GM23338 (cell line): ENCODE data around the gene CAPN10. TPM values are rescaled to one million over a fixed set of nuclear protein-coding genes. Genes with fewer than 3 reads are reported as not detected.

ENCODE experiments used
- ATAC-seq: fragments of 200-7000 bp; cut with Tn5 transposase; 3 replicates; pipeline ENCODE4 v1.9.1; 2020
- DNase-seq: peaks from one replicate; pipeline ENCODE4 v3.0.0-alpha.2; 2015; ENCODE audit warnings: low spot score
- H2AFZ ChIP-seq: fragments of 200-600 bp; sonication (generic); 2 replicates; pipeline ENCODE4 v1.8.0; 2016; ENCODE audit warnings: antibody characterized with exemption, mild to moderate bottlenecking, moderate library complexity
- H3F3A ChIP-seq: fragments of 200-600 bp; sonication (generic); replicated peaks from 2 replicates; pipeline ENCODE4 v1.8.0; 2017; ENCODE audit warnings: antibody characterized with exemption, mixed run types, low read depth
- H3K27ac ChIP-seq: fragments of 200-600 bp; sonication (generic); 2 replicates; pipeline ENCODE4 v1.6.1; 2016; ENCODE audit warnings: low read depth
- H3K27me3 ChIP-seq: fragments of 200-600 bp; sonication (generic); 2 replicates; pipeline ENCODE4 v1.8.0; 2016; ENCODE audit warnings: mild to moderate bottlenecking, mixed run types, moderate library complexity; ENCODE audit not compliant: insufficient read depth
- H3K36me3 ChIP-seq: fragments of 200-600 bp; sonication (generic); 2 replicates; pipeline ENCODE4 v1.8.0; 2016; ENCODE audit warnings: mild to moderate bottlenecking; ENCODE audit not compliant: insufficient read depth
- H3K4me1 ChIP-seq: fragments of 200-600 bp; sonication (generic); 2 replicates; pipeline ENCODE4 v1.8.0; 2016; ENCODE audit warnings: mild to moderate bottlenecking, moderate library complexity; ENCODE audit not compliant: insufficient read depth
- H3K4me2 ChIP-seq: fragments of 200-600 bp; sonication (generic); 2 replicates; pipeline ENCODE4 v1.7.1; 2017; ENCODE audit warnings: mixed run types
- H3K4me3 ChIP-seq: fragments of 200-600 bp; sonication (generic); 2 replicates; pipeline ENCODE4 v1.6.1; 2016; ENCODE audit warnings: mixed run types
- H3K79me2 ChIP-seq: fragments of 200-600 bp; sonication (generic); replicated peaks from 2 replicates; pipeline ENCODE4 v1.8.0; 2017; ENCODE audit warnings: mild to moderate bottlenecking; ENCODE audit not compliant: insufficient read depth
- H3K9me2 ChIP-seq: fragments of 200-600 bp; sonication (generic); 2 replicates; pipeline ENCODE4 v1.8.0; 2017; ENCODE audit not compliant: insufficient read depth
- H4K20me1 ChIP-seq: fragments of 200-600 bp; sonication (generic); replicated peaks from 2 replicates; pipeline ENCODE4 v1.8.0; 2017; ENCODE audit warnings: mild to moderate bottlenecking; ENCODE audit not compliant: insufficient read depth
- H3K27ac Mint-ChIP-seq: 2 replicates; pipeline ENCODE4 v1.8.0; 2020; ENCODE audit warnings: inconsistent platforms, mild to moderate bottlenecking, moderate library complexity, mixed read lengths
- H3K27me3 Mint-ChIP-seq: 3 replicates; pipeline ENCODE4 v1.8.0; 2022; ENCODE audit warnings: low read depth, mild to moderate bottlenecking, moderate library complexity, mixed read lengths, inconsistent platforms; ENCODE audit not compliant: insufficient read depth, poor library complexity
- H3K36me3 Mint-ChIP-seq: 3 replicates; pipeline ENCODE4 v1.8.0; 2021; ENCODE audit warnings: low read depth, mild to moderate bottlenecking, inconsistent platforms, moderate library complexity, mixed read lengths
- H3K4me1 Mint-ChIP-seq: 3 replicates; pipeline ENCODE4 v1.8.0; 2020; ENCODE audit warnings: mild to moderate bottlenecking, inconsistent platforms, mixed read lengths
- H3K4me3 Mint-ChIP-seq: 3 replicates; pipeline ENCODE4 v1.8.0; 2021; ENCODE audit warnings: moderate library complexity, mild to moderate bottlenecking, inconsistent platforms, mixed read lengths
- H3K9me3 Mint-ChIP-seq: 3 replicates; pipeline ENCODE4 v1.8.0; 2020; ENCODE audit warnings: moderate library complexity, mild to moderate bottlenecking, inconsistent platforms, mixed read lengths
- CREB1 ChIP-seq: fragments of 250-450 bp; sonication (Bioruptor Pico); IDR thresholded peaks from 2 replicates; pipeline ENCODE4 v1.5.0; 2020; ENCODE audit warnings: low read depth, mild to moderate bottlenecking, moderate library complexity
- EZH2 ChIP-seq: fragments of 200-600 bp; sonication (generic); IDR thresholded peaks from one replicate; pipeline ENCODE4 v1.8.0; 2017; ENCODE audit warnings: antibody characterized with exemption, mild to moderate bottlenecking, low read depth; ENCODE audit not compliant: unreplicated experiment
- EZH2phosphoT487 ChIP-seq: fragments of 200-600 bp; sonication (generic); IDR thresholded peaks from one replicate; pipeline ENCODE4 v1.8.1; 2018; ENCODE audit warnings: antibody characterized with exemption; ENCODE audit not compliant: unreplicated experiment
- JUNB ChIP-seq: IDR thresholded peaks from one replicate; pipeline ENCODE4 v1.6.1; 2016; ENCODE audit warnings: antibody characterized with exemption; ENCODE audit not compliant: unreplicated experiment
- NANOG ChIP-seq: IDR thresholded peaks from 2 replicates; pipeline ENCODE4 v1.6.1; 2016; ENCODE audit warnings: antibody characterized with exemption, borderline replicate concordance
- POLR2AphosphoS5 ChIP-seq: IDR thresholded peaks from 2 replicates; pipeline ENCODE4 v1.6.1; 2016; ENCODE audit warnings: antibody characterized with exemption, low read depth
- STAT1 ChIP-seq: IDR thresholded peaks from one replicate; pipeline ENCODE4 v1.6.1; 2016; ENCODE audit warnings: antibody characterized with exemption; ENCODE audit not compliant: unreplicated experiment
- ZNF114 ChIP-seq: fragments of 250-450 bp; sonication (Bioruptor Pico); IDR thresholded peaks from 2 replicates; pipeline ENCODE4 v1.5.0; 2020; ENCODE audit warnings: mild to moderate bottlenecking, moderate library complexity
- ZNF331 ChIP-seq: fragments of 250-450 bp; sonication (Bioruptor Pico); IDR thresholded peaks from 2 replicates; pipeline ENCODE4 v1.5.0; 2020; ENCODE audit warnings: low read depth, mild to moderate bottlenecking, moderate library complexity
- polyA plus RNA-seq: library from polyadenylated mRNA; unstranded; fragments of >200 nt; fragmentation: Nextera tagmentation; extraction: Ambion mirVana; gene quantifications from 2 replicates; pipeline ENCODE4 v1.2.1, GENCODE V29; 2016
- total RNA-seq: library from RNA; depleted of rRNA; stranded (reverse); fragments of >200 nt; shearing (Covaris generic); gene quantifications from 2 replicates; pipeline ENCODE4 v1.2.3, GENCODE V29; 2014
- TF ChIP-seq, protein P1 (sequence below): IDR thresholded peaks from one replicate; pipeline ENCODE4 v1.6.1; 2018; ENCODE audit warnings: antibody characterized with exemption; ENCODE audit not compliant: unreplicated experiment
- TF ChIP-seq, protein P2 (sequence below): fragments of 250-450 bp; sonication (Bioruptor Pico); IDR thresholded peaks from 2 replicates; pipeline ENCODE4 v1.5.0; 2020; ENCODE audit warnings: mild to moderate bottlenecking, moderate library complexity
- TF ChIP-seq, protein P3 (sequence below): IDR thresholded peaks from 2 replicates; pipeline ENCODE4 v1.6.1; 2016; ENCODE audit warnings: antibody characterized with exemption
- TF ChIP-seq, protein P4 (sequence below), 2 experiments: fragments of 200-600 bp in 1 of 2; sonication (generic) in 1 of 2; conservative IDR thresholded peaks; 2 replicates each; pipeline versions ENCODE4 v1.5.1 to v1.6.1; 2016 to 2017; ENCODE audit warnings: antibody characterized with exemption in 2 of 2, low read depth in 2 of 2, mild to moderate bottlenecking in 2 of 2, moderate library complexity in 1 of 2

Gene CAPN10
- total and polyA plus RNA-seq, 2 experiments from 2014 or later: 30.2 to 59.8 TPM

DNA sequence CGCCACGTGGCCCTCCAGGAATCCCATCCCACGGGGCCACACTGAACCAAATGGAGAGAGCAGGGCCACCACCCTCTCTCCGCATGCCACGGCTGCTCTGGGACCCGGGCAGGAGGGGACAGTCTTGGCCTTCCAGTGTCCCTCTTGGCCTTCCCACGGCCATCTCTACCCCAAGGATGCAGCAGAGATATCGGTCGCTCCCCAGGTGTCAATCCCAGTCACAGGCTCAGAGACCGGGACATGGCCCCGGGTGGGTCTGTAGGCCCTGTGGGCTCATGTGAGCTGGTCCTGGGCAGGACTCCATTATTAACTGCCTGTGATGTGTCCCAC is 15.3 kb downstream of the CAPN10 start:
- H3K4me2 ChIP-seq: no peak overlapping the region
- H3K27ac ChIP-seq: no peak overlapping the region
- Mint-ChIP-seq H3K27ac (no peak overlapping the region), H3K4me3 (no peak overlapping the region), H3K36me3 (peaks cover 2% of the 10 kb centered on the region; the same call in 1 of the 3 replicates), H3K4me1 (no peaks in the 10 kb centered on the region), H3K27me3 (peaks cover 2% of the 10 kb centered on the region), H3K9me3 (no peaks in the 10 kb centered on the region)
- no peaks in the 10 kb centered on the region for H3K36me3 ChIP-seq
- H3F3A ChIP-seq: no peaks in the 10 kb centered on the region
- no peaks in the 10 kb centered on the region for H3K4me1 ChIP-seq
- no peaks in the 10 kb centered on the region for H3K79me2 ChIP-seq
- H4K20me1 ChIP-seq: no peaks in the 10 kb centered on the region; the same call in none of the 2 replicates
- no peaks in the 10 kb centered on the region for H3K27me3 ChIP-seq
- TF ChIP-seq STAT1 (no peak), CREB1 (CRISPR knock-in tag) (no peak), ZNF114 (CRISPR knock-in tag) (no peak), EZH2 (no peak), JUNB (no peak), EZH2phosphoT487 (no peak), NANOG (no peak), POLR2AphosphoS5 (no peak), ZNF331 (CRISPR knock-in tag) (no peak)
- TF ChIP-seq, protein P1, sequence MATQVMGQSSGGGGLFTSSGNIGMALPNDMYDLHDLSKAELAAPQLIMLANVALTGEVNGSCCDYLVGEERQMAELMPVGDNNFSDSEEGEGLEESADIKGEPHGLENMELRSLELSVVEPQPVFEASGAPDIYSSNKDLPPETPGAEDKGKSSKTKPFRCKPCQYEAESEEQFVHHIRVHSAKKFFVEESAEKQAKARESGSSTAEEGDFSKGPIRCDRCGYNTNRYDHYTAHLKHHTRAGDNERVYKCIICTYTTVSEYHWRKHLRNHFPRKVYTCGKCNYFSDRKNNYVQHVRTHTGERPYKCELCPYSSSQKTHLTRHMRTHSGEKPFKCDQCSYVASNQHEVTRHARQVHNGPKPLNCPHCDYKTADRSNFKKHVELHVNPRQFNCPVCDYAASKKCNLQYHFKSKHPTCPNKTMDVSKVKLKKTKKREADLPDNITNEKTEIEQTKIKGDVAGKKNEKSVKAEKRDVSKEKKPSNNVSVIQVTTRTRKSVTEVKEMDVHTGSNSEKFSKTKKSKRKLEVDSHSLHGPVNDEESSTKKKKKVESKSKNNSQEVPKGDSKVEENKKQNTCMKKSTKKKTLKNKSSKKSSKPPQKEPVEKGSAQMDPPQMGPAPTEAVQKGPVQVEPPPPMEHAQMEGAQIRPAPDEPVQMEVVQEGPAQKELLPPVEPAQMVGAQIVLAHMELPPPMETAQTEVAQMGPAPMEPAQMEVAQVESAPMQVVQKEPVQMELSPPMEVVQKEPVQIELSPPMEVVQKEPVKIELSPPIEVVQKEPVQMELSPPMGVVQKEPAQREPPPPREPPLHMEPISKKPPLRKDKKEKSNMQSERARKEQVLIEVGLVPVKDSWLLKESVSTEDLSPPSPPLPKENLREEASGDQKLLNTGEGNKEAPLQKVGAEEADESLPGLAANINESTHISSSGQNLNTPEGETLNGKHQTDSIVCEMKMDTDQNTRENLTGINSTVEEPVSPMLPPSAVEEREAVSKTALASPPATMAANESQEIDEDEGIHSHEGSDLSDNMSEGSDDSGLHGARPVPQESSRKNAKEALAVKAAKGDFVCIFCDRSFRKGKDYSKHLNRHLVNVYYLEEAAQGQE: no peak
- TF ChIP-seq, protein P2, sequence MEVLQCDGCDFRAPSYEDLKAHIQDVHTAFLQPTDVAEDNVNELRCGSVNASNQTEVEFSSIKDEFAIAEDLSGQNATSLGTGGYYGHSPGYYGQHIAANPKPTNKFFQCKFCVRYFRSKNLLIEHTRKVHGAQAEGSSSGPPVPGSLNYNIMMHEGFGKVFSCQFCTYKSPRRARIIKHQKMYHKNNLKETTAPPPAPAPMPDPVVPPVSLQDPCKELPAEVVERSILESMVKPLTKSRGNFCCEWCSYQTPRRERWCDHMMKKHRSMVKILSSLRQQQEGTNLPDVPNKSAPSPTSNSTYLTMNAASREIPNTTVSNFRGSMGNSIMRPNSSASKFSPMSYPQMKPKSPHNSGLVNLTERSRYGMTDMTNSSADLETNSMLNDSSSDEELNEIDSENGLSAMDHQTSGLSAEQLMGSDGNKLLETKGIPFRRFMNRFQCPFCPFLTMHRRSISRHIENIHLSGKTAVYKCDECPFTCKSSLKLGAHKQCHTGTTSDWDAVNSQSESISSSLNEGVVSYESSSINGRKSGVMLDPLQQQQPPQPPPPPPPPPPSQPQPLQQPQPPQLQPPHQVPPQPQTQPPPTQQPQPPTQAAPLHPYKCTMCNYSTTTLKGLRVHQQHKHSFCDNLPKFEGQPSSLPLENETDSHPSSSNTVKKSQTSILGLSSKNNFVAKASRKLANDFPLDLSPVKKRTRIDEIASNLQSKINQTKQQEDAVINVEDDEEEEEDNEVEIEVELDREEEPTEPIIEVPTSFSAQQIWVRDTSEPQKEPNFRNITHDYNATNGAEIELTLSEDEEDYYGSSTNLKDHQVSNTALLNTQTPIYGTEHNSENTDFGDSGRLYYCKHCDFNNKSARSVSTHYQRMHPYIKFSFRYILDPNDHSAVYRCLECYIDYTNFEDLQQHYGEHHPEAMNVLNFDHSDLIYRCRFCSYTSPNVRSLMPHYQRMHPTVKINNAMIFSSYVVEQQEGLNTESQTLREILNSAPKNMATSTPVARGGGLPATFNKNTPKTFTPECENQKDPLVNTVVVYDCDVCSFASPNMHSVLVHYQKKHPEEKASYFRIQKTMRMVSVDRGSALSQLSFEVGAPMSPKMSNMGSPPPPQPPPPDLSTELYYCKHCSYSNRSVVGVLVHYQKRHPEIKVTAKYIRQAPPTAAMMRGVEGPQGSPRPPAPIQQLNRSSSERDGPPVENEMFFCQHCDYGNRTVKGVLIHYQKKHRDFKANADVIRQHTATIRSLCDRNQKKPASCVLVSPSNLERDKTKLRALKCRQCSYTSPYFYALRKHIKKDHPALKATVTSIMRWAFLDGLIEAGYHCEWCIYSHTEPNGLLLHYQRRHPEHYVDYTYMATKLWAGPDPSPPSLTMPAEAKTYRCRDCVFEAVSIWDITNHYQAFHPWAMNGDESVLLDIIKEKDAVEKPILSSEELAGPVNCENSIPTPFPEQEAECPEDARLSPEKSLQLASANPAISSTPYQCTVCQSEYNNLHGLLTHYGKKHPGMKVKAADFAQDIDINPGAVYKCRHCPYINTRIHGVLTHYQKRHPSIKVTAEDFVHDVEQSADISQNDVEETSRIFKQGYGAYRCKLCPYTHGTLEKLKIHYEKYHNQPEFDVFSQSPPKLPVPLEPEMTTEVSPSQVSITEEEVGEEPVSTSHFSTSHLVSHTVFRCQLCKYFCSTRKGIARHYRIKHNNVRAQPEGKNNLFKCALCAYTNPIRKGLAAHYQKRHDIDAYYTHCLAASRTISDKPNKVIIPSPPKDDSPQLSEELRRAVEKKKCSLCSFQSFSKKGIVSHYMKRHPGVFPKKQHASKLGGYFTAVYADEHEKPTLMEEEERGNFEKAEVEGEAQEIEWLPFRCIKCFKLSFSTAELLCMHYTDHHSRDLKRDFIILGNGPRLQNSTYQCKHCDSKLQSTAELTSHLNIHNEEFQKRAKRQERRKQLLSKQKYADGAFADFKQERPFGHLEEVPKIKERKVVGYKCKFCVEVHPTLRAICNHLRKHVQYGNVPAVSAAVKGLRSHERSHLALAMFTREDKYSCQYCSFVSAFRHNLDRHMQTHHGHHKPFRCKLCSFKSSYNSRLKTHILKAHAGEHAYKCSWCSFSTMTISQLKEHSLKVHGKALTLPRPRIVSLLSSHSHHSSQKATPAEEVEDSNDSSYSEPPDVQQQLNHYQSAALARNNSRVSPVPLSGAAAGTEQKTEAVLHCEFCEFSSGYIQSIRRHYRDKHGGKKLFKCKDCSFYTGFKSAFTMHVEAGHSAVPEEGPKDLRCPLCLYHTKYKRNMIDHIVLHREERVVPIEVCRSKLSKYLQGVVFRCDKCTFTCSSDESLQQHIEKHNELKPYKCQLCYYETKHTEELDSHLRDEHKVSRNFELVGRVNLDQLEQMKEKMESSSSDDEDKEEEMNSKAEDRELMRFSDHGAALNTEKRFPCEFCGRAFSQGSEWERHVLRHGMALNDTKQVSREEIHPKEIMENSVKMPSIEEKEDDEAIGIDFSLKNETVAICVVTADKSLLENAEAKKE: no peak
- TF ChIP-seq, protein P3, sequence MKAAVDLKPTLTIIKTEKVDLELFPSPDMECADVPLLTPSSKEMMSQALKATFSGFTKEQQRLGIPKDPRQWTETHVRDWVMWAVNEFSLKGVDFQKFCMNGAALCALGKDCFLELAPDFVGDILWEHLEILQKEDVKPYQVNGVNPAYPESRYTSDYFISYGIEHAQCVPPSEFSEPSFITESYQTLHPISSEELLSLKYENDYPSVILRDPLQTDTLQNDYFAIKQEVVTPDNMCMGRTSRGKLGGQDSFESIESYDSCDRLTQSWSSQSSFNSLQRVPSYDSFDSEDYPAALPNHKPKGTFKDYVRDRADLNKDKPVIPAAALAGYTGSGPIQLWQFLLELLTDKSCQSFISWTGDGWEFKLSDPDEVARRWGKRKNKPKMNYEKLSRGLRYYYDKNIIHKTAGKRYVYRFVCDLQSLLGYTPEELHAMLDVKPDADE: no peak
- TF ChIP-seq, protein P4, sequence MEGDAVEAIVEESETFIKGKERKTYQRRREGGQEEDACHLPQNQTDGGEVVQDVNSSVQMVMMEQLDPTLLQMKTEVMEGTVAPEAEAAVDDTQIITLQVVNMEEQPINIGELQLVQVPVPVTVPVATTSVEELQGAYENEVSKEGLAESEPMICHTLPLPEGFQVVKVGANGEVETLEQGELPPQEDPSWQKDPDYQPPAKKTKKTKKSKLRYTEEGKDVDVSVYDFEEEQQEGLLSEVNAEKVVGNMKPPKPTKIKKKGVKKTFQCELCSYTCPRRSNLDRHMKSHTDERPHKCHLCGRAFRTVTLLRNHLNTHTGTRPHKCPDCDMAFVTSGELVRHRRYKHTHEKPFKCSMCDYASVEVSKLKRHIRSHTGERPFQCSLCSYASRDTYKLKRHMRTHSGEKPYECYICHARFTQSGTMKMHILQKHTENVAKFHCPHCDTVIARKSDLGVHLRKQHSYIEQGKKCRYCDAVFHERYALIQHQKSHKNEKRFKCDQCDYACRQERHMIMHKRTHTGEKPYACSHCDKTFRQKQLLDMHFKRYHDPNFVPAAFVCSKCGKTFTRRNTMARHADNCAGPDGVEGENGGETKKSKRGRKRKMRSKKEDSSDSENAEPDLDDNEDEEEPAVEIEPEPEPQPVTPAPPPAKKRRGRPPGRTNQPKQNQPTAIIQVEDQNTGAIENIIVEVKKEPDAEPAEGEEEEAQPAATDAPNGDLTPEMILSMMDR (conservative IDR thresholded peaks at IDR 0.05; ENCODE audit: low read depth in 2 of 2): no peak
- no peak overlapping the region for H2AFZ ChIP-seq
- no peak for DNase-seq
- no peak for ATAC-seq
- H3K4me3 ChIP-seq: no peak overlapping the region
- H3K9me2 ChIP-seq: no peaks in the 10 kb centered on the region
